HG03175 (cell line): ENCODE results near the gene DNAJC27.

Source experiments
- ATAC-seq: cut with Tn5 transposase; IDR thresholded peaks from one replicate; pipeline ENCODE4 v1.9.1; 2021; ENCODE audit warnings: mild to moderate bottlenecking, moderate library complexity; ENCODE audit not compliant: unreplicated experiment

DNAJC27 gene

DNA sequence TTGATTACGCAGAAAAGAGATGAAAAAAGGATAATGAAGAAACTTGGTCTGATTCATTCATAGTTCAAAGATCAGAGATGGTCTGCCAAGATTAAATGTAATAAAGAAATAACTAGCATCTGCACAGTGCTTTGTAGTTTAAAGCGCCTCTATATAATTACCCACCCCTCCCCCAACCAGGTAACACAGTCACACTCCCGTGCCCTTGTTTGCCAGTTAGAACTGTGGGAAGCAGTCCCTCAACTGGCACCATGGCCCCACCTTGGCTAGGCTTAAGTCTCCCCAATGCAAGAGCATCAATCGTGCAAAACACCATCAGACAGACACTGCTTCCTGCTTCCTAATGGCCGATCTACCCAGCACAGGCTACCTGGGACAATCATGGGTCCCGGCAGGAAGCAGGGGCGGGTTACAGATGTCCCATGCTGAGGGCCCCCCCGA is 63.3 kb downstream of the DNAJC27 start:
- no peak for ATAC-seq

DNA sequence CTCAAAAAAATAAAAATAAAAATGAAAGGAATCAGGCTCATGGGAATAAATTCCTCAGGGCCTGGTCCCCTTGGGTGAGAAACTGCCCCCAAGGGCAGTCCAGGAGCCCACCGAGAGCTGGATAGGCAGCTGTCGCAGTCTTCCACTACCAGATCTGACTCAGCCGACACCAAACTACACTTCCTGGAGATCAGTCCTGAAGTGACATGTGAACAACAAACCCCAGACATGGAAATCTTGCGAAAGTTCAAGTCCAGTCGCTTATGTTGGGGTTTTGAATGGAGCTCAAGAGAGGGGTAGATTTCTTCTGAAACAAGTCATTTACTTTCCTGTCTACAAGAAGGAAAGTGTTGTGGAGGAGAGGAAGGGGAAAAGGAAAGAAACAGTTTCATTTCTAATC is 64.6 kb downstream of the DNAJC27 start:
- ATAC-seq: no peak

DNA sequence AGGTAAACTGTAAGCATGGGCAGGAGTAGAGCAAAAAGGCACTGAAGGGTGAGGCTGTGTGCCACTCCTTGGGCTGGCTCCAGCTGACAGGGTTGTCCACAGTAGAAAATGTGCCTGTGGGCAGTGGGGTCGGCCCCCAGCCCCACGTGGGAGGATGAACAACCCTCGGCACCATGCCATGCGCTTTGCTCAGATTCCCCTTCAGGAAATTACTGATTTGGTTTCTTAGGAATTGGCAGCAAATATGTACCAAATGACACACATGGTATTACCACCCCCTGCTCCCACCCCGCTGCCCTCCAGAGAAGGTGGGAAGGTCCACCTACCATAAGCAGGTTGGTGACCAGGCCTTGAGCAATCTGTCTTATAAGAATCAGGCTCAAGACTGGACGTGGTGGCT is 65.3 kb downstream of the DNAJC27 start:
- no peak for ATAC-seq

DNA sequence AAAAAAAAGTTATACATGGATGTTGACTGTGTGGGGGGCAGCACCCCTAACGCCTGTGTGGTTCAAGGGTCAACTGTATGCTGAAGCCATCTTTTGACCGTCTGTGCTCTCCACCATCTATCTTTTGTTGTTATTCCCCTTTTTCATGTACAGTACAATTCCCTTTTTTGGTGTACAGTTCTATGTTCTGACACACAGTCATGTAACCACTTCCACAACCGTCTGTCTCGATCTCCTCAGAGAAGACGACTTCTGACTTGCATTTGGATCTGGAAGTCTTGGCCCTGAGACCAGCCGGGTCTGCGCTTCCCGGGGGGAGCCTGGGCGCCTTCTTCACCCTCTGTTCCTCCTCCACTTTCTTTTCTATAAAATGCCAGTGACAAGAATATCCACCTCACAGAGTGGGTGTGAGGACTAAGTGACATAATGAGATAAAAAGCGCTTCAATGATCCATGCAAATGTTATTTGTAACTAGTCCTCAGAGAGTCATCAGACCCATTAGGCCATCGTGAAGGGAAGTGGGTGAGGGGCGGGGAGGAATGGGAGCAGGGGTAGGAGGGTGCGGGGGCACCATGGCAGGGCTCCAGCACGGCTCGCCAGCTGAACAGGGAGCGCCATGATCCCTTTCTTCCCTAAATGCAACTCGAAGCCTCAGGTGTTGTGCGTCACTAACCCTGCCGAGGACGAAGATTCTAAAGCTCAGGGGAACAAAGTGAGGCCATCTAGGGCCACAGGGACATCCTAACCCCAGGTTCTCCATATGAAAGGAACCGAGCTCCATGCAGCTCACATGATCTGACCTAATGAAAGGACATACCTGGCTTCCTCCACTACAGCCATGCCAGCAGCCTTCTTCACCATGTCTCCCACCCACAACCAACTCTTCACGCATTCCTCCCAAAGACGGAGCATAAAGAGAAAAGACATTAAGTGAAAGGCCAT is 68.3 kb downstream of the DNAJC27 start:
- no peak for ATAC-seq

DNA sequence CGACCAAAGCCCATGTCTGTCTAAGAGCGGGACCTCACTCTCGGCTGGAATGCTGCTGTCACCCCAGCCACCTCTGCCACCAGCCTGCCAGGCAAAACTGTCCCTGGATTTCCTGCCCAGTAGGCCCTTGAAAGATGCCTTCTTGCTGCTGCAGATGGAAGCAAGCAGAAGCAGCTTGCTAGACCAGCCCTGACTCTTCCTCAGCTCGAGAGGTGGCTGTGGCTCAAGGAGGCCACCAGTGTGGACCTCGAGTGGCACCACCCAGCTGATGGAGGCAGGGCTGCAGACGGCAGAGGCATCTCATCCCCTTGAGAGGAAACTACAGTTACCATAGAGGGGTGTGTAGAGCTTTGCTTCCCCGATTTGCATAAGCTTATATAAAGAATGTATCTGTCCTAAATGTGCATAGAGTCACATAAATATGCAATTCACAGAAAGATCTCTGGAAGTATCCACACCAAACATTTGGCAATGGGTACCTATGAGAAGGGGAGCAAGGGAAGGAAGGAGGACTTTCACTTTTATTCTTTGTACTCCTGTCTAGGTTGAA is 72.3 kb downstream of the DNAJC27 start:
- no peak for ATAC-seq

DNA sequence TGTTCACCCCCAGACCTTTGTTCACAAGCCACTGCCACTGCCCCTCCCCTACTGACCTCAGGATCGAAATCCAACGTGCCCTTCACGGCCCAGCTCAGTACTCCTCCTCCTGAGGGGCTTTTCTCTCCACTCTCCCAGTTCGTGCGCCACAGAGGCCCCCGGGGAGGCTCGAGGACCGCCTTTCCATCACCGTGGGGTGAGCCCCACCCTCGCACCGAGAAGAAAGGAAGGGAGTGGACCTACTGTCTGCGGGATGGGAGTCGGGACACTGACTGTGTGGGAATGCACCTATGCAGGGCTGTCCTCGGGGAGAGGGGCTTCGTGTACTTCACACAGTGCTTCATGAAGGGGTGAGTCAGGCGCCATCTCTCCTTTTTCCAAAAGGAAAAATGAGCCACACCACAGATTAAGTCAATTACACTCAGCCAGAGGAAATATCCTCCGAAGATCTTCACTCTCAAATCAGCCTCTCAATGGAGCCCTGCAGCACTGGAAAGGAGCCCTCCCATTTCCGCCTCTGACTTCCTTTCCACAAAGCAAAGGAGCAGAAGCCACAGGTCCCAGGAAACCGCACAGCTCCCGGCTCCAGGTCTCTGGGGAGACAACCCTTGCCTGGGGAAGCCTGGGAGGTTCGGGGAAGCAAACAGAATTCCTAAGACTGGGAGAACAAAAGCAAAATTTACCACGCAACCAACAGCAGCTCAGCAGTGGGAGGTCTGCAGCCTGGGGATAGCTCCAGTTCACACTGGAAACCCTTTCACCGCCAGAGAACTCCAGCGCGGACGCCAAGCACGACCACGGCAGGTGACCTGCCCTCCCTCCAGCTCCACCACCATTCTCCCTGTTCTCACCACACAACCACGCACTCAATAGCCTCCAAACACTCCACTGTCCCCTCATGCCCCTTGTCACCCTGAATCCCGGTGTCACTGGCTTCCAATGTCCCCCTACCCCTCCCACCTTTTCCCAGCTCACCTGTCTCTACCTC is 73.3 kb downstream of the DNAJC27 start:
- ATAC-seq: no peak

DNA sequence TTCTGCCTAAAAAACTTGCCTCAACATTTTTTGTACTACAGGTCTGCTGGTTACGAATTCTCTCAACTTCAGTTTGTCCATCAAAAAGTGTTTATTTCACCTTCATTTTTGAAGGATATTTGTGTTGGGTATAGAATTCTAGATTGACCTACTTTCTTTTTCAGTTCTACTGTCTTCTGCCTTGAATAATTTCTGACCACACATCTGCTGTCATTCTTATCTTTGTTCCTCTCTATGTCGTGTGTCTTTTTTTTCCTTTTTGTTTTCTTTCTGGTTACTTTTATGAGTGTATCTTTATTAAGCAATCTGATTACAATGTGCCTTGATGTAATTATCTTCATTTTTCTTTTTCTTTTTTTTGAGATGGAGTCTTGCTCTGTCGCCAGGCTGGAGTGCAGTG is 77.0 kb downstream of the DNAJC27 start:
- ATAC-seq: no peak

DNA sequence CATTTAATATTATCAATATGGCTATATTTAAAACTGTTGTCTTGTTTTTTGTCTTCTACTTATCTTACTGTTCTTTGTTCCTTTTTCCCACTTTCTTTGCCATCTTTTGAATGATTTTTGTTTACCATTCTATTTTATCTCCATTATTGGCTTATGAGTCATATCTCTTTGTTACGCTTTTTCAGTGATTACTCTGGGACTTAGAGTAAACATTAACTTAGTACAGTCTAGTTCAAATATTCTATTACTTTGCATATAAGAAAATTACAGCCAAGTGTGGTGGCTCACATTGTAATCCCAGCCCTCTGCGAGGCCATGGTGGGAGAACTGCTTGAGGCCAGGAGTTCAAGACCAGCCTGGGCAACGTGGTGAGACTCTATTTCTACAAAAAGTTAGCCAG is 77.8 kb downstream of the DNAJC27 start:
- no peak for ATAC-seq
